NCI-H524 (cell line): ENCODE results near the gene PCBP3.

Experiments used
- DNase-seq, 2 experiments: peaks; one replicate each; lab custom pipeline; 2025; lab: John Stamatoyannopoulos, UW

The PCBP3 gene

DNA sequence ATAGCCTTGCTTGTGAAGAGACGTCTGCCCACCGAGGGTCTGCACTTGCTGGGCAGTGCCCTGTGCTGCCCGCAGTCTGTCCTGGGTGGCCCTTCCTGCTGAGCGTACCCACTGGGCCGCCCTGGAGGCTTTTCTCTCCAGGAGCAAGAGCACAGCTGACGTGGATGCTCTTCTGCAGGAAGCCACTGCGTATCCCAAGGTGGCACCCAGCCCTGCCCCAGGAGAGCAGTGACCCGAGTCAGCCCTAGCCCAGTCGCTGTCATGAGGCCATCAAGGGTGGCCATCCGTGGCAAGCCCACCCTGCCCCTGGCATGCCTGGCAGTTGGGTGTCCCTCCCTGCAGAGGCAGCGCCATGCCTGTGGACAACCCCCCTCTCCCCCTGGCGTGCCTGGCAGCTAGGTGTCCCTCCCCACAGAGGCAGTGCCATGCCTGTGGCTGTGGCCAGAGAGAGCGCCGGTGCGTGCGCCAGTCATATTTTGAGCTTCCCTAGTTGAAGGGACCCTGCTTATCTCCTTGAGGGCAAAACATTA lies 286.8 kb downstream of the PCBP3 start:
- DNase-seq, result no peak

GRCh38 chr21:45930792-45931191 lies 287.3 kb downstream of the PCBP3 start:
- no peak for DNase-seq

GRCh38 chr21:45931397-45931969 lies 288.0 kb downstream of the PCBP3 start:
- no peak for DNase-seq

- no peak for DNase-seq
Observed at GRCh38 chr21:45932922-45933502, 289.5 kb downstream of the PCBP3 start.

DNA sequence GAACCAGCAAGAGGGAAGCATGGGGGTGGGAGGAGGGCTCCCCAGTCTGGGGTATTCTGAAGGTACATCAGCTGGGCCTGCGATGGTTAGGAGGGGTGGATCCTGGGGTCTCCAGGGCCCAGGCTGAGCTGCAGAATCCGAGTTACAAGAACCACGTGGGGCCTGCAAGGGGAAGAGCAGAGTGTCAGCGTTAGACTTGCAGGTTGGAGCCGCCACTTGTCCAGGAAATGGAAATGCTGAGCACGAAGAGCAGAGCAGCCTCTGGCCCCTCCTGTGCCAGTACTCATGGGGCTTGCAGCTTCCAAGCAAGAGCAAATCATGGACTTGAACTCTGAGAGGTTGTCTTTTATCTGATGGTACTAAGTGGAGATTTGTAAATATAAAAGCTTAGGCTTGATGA lies 290.6 kb downstream of the PCBP3 start:
- DNase-seq, result no peak

GRCh38 chr21:45934554-45934953 lies 291.0 kb downstream of the PCBP3 start:
- DNase-seq, result peak in 1 of 2 experiments; percentile 43

DNA sequence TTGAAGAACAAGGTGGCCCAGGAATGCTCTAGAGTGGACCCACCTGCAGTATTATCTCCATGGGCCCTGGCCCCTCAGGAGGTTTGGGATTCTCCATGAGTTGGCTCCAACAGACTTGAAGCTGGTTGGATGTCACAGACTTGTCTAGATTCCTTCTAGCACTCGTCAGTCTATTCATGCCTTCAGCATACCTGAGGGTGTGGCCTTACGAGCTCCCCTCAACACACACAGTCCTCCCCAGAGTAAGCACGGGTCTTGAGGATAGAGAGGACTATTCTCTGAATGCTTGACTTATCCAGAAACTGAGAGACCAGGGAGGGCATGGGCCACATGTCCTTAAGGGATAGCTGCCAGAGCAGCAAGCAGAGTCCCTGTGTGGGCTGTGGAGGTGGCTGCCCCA lies 292.1 kb downstream of the PCBP3 start:
- DNase-seq, result peak in 1 of 2 experiments; percentile 8

- peak; percentile 88 to 98 for DNase-seq
Observed at GRCh38 chr21:45937721-45938452, 294.4 kb downstream of the PCBP3 start.

DNA sequence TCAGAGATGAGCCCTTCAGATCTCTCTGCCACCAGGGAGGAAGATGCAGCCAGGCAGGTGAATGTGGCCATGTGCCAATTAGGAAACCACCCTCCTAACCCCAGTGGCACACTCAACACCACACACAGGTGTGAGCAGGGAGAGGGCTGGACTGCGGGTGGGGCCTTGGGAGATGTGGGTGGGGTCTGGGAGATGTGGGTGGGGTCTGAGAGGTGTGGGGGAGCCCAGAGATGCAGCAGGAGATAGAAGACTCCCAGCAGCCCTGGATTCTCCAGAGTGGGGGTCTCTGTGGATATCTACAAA lies 294.9 kb downstream of the PCBP3 start:
- no peak for DNase-seq

DNA sequence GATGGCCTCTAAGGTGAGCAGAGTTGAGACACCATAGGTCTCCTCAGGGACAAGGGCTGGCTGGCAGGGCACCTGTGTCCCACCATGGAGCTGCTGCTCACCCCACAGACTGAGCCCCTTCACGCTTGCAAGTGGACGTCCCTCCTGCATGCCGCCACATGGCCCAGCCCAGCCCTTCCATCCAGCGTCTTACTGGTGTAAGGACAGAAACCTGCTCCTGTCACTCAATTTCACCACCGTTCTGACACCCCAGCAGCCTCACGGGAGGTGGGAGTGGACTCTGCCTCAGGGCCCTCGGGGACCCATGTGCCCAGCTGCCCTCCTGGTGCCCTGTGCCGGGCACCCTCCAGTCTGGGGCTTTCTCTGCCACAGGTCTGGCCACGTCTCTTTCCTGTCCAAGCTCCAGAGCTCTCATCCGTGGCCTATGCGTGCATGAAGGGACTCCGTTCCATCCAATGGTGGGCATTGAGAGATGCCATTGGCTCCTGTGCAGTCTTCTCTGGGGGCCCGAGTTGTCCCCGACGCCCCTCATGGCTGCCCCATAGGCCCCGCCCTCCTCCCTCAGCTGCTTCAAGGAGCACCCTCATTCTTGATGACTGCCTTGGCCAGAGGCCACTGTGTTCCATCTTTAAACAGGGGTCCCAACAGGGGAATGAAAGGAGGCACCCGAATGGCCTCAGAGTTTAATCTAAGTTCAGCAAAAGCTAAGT lies 295.4 kb downstream of the PCBP3 start:
- peak in 1 of 2 experiments; percentile 59 for DNase-seq

DNA sequence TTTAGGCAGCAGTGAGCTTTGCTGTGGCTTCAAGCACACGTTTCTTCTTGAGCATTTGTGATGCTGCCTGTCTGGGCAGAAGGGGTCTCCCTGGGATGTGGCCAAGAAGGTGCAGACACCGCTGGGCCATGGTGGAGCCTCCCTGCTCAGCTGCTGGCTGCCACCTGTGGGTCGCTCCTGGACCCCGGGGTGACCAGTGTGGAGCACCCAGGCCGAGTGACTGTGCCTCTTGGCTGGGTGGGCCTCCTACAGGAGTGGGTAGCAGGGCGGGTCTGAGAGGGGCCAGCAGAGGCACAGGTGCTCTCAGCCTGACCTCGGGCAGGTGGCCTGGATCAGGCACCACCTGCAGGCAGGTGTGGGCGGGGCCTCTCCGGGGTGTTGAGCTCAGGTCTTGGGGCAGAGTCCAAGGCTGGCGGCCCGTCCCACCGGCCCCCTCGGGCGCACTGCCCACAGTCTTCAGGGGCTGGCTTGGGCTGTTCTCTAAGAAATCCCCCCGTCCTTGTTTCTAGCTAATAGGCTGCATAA lies 296.1 kb downstream of the PCBP3 start:
- no peak for DNase-seq

- DNase-seq, result no peak
Observed at GRCh38 chr21:45940091-45940490, 296.6 kb downstream of the PCBP3 start.

GRCh38 chr21:45940621-45941337 lies 297.3 kb downstream of the PCBP3 start:
- DNase-seq, result peak; percentile 53 to 91

GRCh38 chr21:45941338-45941710 lies 297.8 kb downstream of the PCBP3 start:
- no peak for DNase-seq

DNA sequence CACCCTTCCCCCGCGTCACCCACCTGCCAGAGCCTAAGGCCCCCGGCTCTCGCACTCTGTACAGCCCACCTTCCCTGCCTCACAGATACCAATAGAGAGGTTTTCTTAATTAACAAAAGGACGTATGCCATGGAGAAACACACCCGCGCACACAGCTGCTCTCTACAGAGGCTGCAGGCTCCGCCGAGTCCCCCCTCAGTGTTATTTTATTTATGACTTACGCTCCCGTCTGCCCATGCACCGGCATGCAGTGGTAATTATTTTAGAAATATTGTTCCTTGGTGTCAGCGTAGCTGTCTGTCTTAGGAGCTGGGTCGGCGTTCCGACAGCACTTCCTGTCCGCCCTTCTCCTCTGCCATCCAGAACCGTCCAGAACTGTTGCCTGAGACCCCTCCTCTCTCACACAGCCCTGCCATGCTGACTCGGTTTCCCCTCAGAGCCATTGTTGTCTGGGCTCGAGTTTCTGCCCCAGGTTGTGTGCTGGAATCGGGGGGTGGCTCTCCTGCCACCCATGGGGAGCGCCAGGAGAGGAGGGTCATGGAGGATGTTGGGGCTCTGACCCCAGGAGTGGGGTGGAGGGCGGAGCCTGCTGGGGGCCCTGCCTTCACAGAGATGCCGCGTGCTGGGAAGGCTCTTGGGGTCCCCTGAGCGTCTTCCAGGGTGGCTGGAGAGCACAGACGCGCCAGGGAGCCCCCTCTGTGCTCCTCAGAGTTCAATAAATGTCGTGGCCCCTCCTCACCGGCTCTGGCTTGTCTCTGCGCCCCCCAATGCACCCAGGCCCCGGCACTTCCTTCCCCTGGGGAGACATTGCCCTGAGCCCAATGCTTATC lies 298.4 kb downstream of the PCBP3 start:
- no peak for DNase-seq

- no peak for DNase-seq
Observed at GRCh38 chr21:45942755-45943629, 299.5 kb downstream of the PCBP3 start.

GRCh38 chr21:45943630-45944540 lies 300.4 kb downstream of the PCBP3 start:
- no peak for DNase-seq

DNA sequence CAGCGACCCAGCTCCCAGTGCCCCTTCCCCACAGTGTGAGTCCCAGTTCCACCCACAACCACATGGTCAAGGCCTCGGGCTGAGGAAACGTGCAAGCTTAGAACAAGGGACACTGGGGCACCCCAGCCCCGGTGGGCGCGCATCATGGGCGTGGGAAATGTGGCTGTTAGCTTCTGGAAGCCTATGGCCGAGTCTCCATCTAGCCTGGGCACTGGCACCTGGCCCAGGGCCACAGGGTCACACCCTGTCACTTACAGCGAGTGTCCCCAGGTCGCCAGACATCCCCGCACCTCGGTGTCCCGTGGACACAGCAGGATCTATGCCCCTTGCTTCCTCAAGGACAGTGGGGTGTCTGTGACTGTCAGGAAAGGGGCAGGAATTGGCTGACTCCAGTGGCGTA lies 301.1 kb downstream of the PCBP3 start:
- no peak for DNase-seq
